GM19043 (cell line): ENCODE measurements around the gene NXF1.
A peak's percentile ranks its signal among the peaks of the same experiment; 100 is the strongest.
"Not testable (repeated sequence)": the region's sequence is repeated elsewhere in the genome, so short reads cannot be mapped to it uniquely, and the experiment has no call there.

Experiments used
- ATAC-seq: cut with Tn5 transposase; IDR thresholded peaks from one replicate; pipeline ENCODE4 v1.9.1; 2021; ENCODE audit warnings: low read depth; ENCODE audit not compliant: unreplicated experiment

NXF1 gene

DNA sequence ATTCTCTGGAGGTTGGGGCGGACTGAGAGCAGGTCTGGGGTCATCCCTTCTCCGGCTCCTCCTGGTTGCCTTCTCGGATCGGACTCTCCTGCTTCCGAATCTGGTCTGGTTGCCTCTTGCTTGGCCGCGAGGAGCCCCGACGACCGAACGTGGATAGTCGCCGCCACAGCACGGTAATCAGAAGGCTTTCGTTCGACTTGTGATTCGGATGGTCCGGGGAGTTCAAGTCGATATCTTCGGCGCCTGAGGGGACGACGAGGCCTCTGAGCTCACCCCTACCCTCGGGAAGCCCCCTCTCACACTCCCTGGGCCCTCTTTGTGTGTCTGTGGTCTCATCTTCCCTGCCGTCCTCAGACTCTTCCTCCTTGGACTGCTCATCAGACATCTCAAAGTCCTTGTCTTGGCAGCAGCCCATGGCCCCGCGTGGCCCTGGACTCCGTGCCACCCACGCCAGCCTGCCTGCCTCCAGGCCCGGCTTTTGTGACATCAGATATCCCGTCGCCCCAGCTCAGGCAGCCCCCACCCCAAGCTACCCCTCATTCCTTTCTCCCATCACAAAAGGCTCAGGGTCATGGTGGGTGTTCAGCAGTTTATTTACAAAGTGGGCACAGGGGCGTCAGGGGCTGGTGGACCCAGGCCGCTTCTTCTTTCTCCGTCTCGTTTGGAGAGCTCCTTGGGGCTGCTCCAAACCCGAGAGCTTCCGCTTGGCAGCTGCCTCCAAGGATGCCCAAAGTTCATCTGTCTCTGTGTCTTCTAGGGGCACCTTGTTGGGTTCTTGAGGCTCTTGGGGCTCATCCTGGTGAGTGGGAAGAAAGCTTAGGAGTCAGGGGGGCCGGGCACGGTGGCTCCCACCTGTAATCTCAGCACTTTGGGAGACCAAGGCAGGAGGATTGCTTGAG, 27.3 kb upstream of the NXF1 start, which contains the start of gene TEX54:
TSS of gene TEX54 (minus strand) at position 506 of the 899 bp plus-strand sequence.
- peak; percentile 9 for ATAC-seq

DNA sequence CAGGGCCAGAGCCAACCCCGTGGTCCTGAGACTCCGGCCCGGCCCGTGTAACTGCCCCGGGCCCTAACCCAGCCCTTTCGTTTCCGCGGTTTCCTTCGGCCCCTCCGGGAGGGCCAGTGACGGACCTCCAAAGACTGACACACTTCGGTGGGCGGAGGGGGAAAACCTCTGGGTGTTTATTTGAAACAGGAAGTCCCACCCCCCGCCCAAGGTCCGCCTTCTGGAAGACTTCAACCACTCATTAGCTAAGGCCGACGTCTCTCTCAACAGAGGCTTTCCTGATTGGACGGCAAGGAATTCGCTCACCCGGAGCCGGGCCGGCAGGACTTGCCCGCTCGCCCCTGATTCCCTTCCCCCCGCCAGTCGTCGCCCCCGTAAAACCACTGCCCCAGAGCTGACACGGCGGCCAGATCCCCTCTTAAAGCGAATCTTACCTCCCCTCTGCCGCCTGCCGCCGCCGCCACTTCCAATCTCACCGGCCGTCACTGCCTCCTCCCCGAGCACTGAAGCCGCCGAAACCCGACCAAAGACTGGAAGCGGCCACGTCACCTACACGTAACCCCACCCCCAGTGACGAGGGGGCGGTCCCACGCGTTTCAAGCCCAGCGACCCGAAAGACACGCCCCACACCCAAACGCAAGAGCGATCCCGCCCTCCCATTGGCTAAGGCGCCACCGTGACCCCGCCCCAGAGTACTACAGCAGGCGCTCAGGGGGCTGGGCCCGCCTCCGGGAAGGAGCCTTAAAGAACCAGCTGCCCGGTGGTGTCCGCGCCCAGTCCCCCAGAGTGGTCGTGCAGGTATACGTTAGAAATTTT, 26.5 kb upstream of the NXF1 start, which contains the start of gene STX5:
TSS of gene STX5 (minus strand) at position 532 of the 816 bp plus-strand sequence. CDS start 808 bp downstream, outside the sequence.
- peak; percentile 79 for ATAC-seq

DNA sequence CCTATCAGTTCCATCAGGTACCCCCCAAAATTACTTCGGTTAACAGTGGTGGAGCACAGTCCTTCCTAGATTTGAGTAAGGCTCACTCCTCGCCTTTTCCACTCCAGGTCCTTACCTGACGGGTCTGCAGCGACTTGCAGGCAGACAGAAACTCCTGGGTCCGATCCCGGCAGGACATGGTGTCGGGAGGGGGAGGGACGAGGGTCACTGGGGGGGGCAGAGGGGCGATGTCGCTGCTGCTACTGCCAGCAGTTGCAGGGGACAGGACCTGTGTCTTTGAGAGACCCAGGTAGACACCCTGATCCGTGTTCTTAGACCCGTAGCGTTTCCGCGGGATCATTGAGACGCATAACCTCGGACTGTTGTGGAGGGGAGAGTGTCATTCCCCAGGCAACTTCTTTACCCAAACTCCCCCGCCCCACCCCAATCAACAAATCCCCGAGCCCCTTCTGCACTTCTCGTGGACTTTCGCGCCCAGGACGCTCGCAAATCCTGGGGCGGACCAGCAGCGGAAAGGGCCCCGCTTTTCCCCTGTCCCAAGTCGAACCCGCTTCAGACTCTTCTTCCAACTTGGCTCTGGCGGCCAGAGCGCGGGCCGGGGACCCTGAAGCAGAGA, 25.8 kb upstream of the NXF1 start:
- no peak for ATAC-seq

DNA sequence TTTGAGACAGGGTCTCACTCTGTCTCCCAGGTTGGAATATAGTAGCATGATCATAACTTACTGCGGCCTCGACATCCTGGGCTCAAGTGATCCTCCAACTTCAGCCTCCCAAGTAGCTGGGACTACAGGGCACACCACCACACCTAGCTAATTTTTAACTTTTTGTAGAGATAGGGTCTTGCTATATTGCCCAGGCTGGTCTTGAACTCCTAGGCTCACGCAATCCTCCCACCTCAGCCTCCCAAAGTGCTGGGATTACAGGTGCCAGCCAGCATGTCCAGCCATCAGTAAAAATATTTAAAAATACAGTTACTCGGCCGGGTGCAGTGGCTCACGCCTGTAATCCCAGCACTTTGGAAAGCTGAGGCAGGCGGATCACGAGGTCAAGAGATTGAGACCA, 22.9 kb upstream of the NXF1 start:
- ATAC-seq = not testable (repeated sequence)

DNA sequence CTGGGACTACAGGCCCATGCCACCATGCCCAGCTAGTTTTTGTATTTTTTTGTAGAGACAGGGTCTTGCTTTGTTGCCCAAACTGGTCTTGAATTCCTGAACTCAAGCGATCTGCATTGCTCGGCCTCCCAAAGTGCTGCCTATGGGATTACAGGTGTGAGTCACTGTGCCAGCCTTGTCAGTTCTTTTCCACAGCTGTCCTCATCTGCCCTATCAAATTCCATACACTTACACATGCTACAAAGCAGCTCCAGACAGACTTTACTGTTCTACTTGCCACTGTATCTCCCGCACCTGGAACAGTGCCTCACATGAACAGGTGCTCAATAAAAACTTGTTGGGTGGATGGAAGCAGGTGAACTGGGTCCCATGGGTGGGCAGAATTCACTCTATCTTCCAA, 18.4 kb upstream of the NXF1 start:
- no peak for ATAC-seq

DNA sequence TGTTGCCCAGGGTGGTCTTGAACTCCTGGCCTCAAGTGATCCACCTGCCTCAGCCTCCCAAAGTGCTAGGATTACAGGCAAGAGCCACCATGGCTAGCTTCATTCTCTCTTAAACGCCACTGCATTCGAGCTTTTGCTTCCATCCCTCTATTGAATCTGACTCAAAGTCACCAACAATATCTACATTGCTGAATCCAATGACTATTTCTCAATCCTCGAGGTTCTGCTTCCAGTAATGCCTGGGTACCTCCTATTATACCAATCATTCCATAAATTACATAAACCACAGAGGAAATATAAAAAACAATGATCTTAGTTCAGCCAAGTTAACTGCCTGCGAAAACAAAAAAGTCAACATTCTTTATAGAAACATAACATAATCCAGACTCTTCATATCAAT, 11.9 kb upstream of the NXF1 start:
- no peak for ATAC-seq

DNA sequence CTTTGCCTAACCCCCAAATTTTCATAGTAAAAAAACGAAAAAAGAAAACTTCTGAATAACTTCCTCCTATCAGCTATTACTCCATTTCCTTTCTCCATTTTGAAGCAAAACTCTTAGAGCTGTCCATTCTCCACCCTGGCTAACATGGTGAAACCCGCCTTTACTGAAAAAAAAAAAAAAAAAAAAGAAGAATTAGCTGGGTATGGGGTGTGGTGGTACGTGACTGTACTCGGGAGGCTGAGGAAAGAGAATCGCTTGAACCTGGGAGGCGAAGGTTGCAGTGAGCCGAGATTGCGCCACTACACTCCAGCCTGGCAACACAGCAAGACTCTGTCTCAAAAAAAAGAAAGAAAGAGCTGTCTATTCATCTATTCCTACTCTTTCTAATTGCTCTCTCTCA, 11.3 kb upstream of the NXF1 start:
- no peak for ATAC-seq

DNA sequence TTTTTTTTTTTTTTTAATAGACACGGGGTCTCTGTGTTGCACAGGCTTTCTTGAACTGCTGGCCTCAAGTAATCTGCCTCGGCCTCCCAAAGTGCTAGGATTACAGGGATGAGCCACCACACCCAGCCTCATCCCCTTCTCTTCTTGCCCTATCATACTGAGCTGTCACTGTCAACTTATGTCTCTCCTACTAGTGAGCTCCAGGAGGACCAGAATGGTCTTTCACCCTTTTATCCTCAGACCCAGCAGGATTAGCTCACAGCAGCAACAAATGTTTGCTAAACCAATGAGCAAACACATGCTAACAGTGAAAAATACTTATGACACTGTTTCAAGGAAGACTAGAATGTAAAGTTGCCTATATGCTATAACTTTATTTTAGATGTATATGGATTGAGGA, 6.4 kb upstream of the NXF1 start:
- no peak for ATAC-seq

DNA sequence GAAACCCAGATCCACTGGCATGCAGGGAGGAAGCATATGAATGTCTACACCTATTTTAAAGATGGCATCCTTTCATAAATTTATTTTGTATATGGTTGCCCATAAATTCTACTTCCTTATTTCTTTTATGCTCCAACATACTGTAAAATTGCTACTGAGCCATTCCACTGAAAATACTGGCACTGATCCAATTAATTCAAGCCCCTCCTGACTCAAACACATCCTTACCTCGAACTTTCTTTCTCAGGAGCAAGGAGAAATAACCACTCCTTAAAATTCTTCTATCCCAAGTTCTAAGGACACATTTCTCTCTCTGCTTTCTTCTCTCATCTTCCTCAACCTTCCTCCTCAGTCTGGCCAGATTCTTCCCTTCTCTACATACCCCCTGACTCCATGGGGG, 5.5 kb upstream of the NXF1 start:
- no peak for ATAC-seq

DNA sequence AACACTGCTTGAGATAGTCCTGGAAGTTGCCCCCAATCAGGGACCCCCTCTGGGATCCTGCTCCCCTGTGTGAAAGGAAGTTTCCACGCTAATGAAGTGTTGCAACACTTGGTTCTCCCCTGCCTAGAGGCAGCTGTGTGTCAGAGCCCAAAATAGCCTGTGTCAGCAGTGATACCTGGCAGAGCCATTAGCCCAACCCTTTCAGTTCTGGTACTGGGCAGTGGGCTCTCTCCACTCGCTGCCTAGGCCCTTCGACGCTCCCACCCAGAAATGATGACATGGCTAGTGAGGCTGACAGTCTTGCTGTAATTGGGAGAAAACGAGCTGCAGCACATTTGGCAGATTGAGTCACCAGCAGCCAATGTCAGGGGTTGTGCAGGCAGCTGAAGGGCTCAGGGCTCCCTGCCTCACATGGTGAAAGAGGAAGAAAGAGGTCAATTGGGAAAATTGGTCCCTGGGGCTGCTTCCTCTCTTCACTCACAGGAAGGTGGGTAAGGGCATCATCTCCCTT, 1.4 kb upstream of the NXF1 start:
- ATAC-seq = no peak

DNA sequence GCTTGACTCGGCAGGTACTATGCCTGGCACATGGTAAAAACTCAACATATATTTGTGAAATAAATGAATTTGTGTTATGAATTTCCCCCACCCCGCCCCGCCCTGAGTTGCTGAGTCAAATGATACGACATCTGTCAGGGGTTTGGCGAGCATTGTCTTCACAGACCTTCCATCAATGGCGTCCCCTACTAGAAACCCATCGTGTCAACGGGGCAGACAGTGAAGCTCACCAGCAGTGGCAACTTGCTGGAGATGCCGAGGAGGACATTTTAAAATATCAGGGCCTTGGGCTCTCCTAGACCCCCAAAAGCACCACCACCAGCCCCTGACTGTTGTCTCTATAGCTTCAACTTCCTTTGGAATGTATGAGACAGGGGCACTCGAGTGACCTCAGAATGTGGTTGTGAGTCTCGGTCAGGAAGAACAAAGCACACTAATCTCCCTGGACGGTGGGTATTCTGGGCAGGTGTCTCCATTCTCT, 761 bp upstream of the NXF1 start:
- ATAC-seq = no peak

DNA sequence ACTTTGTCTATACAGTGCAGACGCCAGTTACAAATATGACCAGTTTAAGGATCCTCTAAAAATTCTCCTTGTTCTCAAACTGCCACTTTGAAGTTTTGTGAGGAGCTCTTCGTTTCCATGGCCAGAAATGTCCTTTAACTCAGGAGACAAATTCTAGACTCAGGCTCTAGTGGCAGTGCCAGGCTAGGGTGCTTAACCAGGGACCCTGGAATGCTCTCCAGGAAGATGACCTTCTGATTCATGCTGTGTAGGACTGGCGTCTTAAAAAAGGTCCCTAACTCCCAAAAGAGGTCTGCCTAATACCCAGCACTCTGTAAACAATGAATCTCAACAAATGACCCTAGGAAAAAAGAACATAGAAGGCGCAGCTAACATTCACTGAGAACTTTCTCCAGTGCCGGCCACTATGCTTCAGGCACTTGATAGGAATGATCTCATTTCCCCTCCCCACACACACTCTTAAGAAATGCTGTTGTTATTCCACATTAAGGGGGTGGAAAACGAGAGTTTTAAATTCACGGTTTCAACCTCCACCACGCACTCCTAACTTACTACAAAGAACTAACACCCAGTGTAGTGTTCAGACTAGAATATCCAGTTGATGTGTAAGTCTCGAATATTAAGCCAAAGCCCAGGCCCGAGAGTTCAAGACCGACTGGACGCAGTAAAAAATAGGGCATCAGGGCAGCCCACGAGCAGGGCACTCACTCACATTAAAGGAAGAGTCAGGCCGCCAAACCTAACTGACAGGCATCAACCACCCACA, 747 bp downstream of the NXF1 start:
- ATAC-seq = no peak

DNA sequence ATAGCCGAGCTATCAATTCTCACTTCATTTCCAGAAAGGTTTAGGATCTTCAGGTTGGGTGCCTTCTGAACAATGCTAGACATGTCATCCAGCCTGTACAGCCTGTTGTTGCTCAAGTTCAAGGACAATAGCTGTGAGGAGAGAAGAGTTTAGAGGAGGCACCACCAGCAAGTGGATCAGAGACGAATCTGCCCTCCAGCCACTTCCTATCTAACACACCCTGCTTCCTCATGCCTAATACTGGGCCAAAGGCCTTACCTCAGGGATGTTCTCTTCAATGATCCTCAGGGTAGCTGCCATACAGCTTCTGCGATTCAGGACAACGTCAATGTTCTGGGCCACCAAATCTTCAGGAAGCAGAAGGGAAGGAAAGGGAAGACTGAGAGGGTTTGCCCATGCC, 4.2 kb downstream of the NXF1 start:
- no peak for ATAC-seq

DNA sequence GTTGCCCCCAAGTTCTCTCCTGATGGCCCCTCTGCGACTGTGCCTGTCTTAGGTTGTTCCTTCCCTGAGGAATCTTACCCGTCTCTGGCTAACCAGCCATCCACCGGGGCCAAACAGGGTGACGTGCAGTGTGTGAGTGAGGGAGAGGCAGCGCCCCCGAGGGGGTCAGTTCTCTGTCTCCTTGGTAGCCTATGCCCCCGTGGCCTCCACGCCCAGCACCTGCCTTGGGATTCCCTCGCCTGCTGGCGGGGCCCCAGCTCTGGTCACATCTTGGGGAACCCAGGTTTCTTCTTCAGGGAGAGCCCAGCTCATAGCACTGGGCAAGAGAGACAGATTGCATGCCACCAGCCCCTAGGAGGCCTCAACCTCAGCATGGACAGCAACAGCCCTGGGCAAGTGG, 5.8 kb downstream of the NXF1 start:
- ATAC-seq = no peak

DNA sequence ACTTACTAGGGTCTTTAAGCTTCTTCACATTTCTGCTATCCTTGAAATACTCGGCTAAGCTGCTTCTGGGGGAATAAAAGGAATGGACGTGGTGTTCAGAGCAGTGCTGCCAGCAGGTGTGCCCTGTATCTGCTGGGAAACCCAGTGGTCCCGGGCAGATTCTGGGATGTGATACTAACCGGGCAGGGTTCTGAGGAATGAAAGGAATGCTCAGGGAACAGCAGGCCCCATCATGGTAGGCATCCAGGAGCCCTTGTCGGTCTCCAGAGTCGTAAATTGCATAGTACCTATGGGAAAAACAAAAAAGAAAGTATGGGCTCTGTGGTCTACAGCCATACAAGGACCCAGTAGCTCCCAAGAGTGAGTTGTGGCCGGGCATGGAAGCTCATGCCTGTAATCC, 9.0 kb downstream of the NXF1 start:
- no peak for ATAC-seq

DNA sequence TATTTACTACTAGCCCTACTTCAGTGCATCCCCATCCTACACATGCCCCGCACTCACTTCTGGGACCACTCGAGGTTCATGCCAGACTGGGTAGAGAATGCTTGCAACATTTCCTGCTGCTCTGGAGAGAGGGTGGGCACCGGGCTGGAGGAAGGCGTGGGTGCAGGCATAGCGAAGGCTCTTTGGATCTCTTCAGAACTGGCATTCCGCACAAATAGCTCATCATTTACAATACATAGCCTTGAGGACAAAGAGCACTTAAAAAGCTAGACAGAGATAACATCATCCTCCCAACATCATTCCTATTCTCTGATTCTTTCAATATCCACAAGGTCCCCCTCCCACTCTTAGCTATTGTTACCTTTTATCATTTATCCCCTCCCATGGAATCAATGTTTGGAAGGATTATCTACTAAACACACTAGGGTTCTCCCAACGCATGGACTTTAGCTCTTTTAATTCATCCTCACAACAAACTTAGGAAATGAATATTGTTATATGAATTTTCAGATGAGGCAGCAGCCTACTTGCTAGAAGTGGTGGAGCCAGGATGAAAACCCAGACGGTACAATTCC, 11.0 kb downstream of the NXF1 start:
- no peak for ATAC-seq

DNA sequence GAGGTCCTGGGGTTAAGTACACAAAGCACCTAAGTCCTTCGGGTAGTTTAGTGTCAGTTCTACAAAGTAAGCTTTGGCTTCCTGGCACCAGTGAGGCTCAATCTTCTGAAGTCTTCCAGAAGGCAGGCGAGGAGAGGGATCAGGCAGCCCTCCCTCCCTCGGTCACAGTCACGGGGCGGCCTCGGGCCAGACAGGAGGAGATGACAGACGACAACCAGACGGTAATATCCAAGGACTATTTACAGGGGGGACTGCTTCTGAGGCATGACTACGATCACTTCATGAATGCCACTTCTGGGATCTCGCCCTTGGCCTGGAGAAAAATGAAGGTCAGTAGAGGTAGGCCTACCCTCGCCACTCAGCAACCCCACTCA, 13.1 kb downstream of the NXF1 start:
- no peak for ATAC-seq

DNA sequence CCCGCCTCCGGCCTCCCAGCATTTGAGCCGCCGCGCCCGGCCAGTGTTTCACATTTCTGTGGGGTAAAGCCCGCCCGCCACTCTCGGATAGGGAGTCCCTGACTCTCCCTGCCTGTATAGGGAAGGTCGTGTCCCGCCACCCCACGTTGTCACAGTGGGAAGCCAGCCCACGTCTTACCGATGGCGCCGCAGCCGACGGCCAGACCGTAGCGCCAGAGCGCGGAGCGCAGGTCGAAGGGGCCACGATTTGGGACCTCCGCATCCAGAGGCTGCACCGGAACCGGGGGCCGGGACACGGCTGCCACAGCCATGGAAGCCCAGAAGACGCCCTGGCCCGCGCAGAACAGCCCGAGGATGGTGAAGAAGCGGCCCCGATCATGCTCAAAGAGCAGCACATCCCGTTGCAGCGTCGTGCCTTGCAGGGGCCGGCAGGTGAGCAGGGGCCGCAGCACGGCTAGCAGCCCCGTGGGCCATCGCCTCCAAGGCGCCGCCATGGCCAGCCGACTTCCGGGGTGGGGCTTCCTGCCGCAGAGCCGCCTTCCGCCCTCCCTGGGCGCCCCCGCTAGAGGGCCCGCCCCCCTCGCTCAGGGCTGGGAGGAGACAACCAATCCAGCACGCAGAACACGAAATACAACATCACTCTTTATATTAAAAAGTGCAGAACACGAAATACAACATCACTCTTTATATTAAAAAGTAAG, 13.6 kb downstream of the NXF1 start, which contains the start of gene TMEM223:
TSS of gene TMEM223 (minus strand) at position 506 of the 701 bp plus-strand sequence. CDS start at position 494, 12 bp downstream.
- peak; percentile 73 for ATAC-seq

DNA sequence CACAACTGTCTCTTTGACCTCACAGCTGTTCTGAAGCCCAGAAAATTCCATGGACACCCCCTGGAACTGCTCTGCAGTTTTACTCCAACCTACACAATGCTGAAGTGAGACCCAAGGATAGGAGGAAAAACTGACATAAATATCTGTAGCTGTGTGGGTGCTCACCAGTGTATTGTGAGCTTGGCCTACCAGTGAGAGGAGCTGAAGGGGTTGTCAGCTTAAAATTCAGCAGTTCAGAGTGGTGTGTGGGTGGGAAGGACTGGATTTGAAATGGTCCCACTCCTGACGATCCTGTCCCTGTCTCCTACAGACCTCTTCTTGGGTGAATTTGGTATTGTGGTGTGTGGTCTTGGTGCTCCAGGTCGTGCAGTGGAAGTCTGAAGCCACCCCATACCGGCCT, 15.7 kb downstream of the NXF1 start:
- ATAC-seq = no peak
